HG03558 (cell line): ENCODE results near the gene RHPN2.
"Not testable (repeated sequence)": the region's sequence is repeated elsewhere in the genome, so short reads cannot be mapped to it uniquely, and the experiment has no call there.

Experiments
- ATAC-seq: cut with Tn5 transposase; IDR thresholded peaks from one replicate; pipeline ENCODE4 v1.9.1; 2021; ENCODE audit warnings: moderate number of reproducible peaks; ENCODE audit not compliant: unreplicated experiment; ENCODE audit errors: extremely low read depth

RHPN2 gene

DNA sequence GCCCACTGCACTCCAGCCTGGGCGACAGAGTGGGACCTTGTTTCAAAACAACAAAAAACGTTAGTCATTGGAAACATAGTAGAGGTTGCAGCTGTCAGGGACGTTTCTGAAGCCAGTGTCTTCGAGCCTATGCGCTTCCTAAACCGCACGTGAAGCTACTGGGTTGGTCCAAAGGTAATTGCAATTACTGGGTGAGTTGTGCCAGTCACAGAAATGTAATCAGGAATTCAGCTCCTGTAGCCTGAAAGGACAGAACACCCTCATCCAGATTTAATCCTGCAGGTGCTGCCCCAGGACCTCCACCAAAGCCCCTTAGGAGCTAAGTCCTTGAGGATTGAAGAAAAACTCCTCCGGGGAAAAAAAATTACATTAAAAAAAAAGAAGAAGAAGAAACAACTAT is 2.4 kb upstream of the RHPN2 start:
- no peak for ATAC-seq

- no peak for ATAC-seq
Observed at GRCh38 chr19:33066543-33066942, 1.9 kb upstream of the RHPN2 start.

- no peak for ATAC-seq
Observed at GRCh38 chr19:33064458-33064791, 263 bp downstream of the RHPN2 start.

- ATAC-seq = no peak
Observed at GRCh38 chr19:33063753-33064457, 783 bp downstream of the RHPN2 start.

DNA sequence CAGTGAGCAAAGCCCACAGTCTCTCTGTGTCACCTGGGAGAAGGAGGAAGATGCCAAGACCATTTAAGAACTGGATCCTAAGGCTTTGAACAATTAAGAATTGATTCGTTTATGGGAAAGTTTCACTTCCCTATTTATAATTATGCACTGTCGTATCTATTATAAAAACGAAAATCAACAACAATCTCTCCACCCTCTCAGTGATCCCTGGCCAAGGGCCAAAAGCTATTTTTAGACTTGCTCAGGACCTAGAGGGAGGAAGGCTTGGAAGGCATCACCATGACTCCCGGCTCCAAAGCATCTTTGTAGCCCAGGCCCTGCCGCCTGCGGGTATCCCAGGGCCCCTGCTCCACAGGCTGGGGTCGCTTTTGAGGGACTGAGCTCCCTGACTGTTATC is 1.3 kb downstream of the RHPN2 start:
- ATAC-seq = no peak

GRCh38 chr19:33062902-33063301 is 1.8 kb downstream of the RHPN2 start:
- no peak for ATAC-seq

DNA sequence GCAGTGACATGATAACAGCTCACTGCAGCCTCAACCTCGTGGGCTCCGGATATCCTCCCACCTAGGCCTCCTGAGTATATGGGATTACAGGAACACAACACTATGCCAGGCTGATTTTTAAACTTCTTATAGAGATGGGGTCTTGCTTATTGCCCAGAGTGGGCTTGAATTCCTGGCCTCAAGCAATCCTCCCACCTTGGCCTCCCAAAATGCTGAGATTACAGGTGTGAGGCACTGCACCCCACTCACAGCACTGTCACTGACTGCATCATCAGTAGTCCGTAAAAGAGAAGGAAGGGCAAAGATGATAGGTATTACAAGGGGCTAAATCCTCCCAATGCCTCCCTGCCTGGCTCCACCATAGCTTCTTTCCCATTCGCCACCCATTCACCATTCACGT is 4.1 kb downstream of the RHPN2 start:
- no peak for ATAC-seq

DNA sequence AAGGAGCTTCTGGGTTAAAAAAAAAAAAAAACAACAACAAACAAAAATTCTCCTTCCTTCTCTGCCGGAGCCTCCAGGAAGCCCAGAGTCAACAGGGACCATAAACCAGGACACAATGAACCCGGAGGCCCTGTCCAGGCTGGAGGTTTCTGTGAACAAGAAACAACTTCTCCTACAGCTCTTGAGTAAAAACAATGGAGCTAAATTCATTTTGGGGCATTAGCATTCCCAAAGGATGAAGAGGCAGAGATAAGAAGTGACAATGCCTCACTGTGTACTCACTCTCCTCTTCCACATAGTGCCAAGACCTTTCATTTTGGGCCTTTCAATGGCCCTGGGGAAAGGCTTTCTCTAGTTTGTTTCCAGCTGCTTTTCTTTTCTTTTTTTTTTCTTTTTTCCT is 9.0 kb downstream of the RHPN2 start:
- no peak for ATAC-seq

GRCh38 chr19:33054623-33055022 is 10.1 kb downstream of the RHPN2 start:
- no peak for ATAC-seq

- ATAC-seq = no peak
Observed at GRCh38 chr19:33052352-33052972, 12.2 kb downstream of the RHPN2 start.

- no peak for ATAC-seq
Observed at GRCh38 chr19:33050110-33050509, 14.6 kb downstream of the RHPN2 start.

DNA sequence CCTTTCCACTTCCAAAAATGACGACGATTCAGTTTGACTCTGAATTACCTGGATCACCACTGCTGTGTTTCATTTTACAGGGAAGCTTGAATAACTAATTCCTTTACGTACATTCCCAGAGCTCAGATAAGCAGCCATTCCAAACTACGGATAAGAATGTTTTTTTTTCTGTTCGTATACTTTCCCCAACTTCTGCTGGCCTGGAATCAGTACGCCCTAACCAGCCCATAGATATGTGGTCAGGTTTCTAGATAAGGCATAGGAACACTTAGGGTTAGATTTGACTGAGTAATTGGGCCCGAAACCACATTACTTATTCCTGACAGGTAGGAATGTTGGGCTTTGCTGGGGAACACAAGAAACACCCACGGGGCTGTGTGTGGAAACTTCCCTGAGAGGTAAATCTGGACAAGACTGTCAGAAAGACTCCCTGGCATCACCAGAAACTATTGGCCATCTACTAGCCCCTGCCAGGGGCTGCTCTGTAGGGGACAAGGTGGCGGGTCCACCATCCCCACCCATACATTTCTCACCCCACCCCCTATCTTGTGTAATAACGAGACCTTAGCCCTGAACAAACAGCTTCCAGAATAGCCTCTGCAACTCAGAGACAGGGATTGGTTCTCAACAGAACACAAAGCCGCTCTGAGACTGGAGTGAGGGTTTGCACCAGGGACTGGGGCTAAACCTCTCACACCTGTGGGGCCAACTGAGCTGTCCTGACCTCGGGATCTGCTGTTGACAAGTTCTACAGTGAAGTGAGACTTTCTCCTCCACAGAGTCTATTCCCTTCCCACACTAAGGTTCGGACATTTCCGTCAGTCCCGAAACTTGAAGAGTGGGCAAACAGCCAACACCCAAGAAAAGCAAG is 15.6 kb downstream of the RHPN2 start:
- no peak for ATAC-seq

GRCh38 chr19:33047422-33047821 is 17.3 kb downstream of the RHPN2 start:
- no peak for ATAC-seq

GRCh38 chr19:33041828-33042160 is 22.9 kb downstream of the RHPN2 start:
- ATAC-seq = not testable (repeated sequence)

DNA sequence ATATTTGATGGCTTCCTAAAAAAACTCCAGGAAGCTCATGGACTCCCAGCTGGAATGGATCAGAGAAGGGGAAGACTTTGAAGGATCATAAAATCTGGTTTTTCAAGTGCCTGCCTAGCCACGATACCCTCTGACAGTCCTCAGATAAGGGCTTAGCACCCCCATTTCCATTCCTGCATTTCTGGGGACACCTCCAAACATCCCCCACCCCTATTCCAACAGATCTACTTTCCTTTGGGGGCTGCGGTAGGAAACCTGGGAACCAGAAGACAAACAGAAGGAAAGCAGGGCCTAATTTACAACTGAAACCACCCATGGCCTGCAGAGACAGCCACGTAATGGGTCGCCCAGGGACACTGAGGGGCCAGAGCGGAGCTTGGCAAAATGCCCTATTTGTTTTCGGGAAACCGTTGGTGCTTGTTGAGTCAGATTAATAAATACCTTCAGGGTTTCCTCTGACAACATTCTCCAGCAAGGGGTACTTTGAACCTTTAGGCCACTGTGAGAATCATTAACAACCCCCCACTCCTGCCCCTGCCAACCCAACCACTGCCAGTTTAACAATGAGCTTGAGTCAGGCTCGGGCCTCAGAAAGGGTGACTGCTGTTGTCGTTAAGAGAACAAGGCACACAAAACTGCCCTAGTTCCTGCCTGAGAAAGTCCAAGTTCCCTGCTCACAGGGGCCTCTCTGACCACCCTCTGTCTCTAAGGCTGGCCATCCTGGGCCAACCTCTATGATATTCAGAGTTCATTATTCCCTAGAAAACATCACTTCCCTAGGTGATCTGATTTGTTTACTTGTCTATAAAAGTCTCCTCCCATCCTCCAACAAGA is 23.5 kb downstream of the RHPN2 start:
- ATAC-seq = no peak

- no peak for ATAC-seq
Observed at GRCh38 chr19:33039815-33040214, 24.9 kb downstream of the RHPN2 start.

GRCh38 chr19:33039108-33039599 is 25.5 kb downstream of the RHPN2 start:
- no peak for ATAC-seq

GRCh38 chr19:33037168-33038025 is 27.3 kb downstream of the RHPN2 start:
- ATAC-seq = not testable (repeated sequence)

GRCh38 chr19:33036370-33037167 is 28.1 kb downstream of the RHPN2 start:
- ATAC-seq = not testable (repeated sequence)
